ENCODE data around the gene CD247. TPM values are rescaled to one million over a fixed set of nuclear protein-coding genes. Genes with fewer than 3 reads are reported as not detected.

The CD247 gene
- total RNA-seq, 4 donors from 2014 or later = 1.5 to 6.4 (median 3.4) TPM; not detected in 1

- no peaks in the 10 kb centered on the region for H3K4me1 ChIP-seq
- no peak for DNase-seq
- H3K27me3 ChIP-seq = no peaks in the 10 kb centered on the region
- H3K4me3 ChIP-seq = no peak overlapping the region
- TF ChIP-seq POLR2AphosphoS5 (IDR thresholded peaks at IDR 0.05) = no peak
- TF ChIP-seq, protein P1, sequence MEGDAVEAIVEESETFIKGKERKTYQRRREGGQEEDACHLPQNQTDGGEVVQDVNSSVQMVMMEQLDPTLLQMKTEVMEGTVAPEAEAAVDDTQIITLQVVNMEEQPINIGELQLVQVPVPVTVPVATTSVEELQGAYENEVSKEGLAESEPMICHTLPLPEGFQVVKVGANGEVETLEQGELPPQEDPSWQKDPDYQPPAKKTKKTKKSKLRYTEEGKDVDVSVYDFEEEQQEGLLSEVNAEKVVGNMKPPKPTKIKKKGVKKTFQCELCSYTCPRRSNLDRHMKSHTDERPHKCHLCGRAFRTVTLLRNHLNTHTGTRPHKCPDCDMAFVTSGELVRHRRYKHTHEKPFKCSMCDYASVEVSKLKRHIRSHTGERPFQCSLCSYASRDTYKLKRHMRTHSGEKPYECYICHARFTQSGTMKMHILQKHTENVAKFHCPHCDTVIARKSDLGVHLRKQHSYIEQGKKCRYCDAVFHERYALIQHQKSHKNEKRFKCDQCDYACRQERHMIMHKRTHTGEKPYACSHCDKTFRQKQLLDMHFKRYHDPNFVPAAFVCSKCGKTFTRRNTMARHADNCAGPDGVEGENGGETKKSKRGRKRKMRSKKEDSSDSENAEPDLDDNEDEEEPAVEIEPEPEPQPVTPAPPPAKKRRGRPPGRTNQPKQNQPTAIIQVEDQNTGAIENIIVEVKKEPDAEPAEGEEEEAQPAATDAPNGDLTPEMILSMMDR (IDR thresholded peaks at IDR 0.05) = no peak
- no peak for TF ChIP-seq EP300 (IDR thresholded peaks at IDR 0.05; ENCODE audit: low read depth)
- TF ChIP-seq POLR2A (IDR thresholded peaks at IDR 0.05) = no peak
- no peaks in the 10 kb centered on the region for H3K36me3 ChIP-seq
- in situ Hi-C loops (cut with MboI; ENCODE audit: low pct_ligation_motif_present in 1 of 4, low pct_unique_long_range_greater_than_20kb in 1 of 4, low sequenced_read_pairs in 3 of 4) = no loop called here
- H3K27ac ChIP-seq = no peak overlapping the region
- no peaks in the 10 kb centered on the region for H3K9me3 ChIP-seq
- intact Hi-C loops (cut with DNase I; ENCODE audit: low total_unique reads) = no loop called here
- 68 to 89% methylated on average over 4 to 5 of the region's 5 CpGs for WGBS, 2 donors (ENCODE audit: low coverage in 1 of 2)
Measured at GRCh38 chr1:167477986-167478385, 40.3 kb downstream of the CD247 start.

DNA sequence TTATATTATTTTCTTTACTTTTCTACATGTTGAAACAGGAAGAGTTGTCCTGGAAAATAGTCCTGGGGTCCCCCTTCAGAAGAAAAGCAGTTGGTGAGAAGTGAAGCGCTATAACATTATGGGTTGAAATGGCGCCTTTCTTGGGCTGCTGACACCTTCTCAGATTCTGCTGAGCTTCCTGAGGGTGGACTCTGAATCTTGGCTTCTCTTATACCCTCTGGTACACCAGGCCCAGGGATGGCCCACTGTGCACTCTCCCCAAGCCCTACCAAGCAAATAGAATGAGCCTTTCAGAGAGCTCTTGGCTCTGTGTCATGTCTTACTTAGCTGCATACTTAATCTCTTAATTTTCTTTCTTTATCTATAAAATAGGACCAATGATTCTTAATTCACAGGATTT, 42.3 kb downstream of the CD247 start:
- no peak overlapping the region for H3K27ac ChIP-seq
- TF ChIP-seq EP300 (IDR thresholded peaks at IDR 0.05; ENCODE audit: low read depth) (no peak), POLR2A (IDR thresholded peaks at IDR 0.05) (no peak), POLR2AphosphoS5 (IDR thresholded peaks at IDR 0.05) (no peak)
- TF ChIP-seq, protein P1 (IDR thresholded peaks at IDR 0.05) = no peak
- intact Hi-C loops (cut with DNase I; ENCODE audit: low total_unique reads) = no loop called here
- in situ Hi-C loops (cut with MboI; ENCODE audit: low pct_ligation_motif_present in 1 of 4, low pct_unique_long_range_greater_than_20kb in 1 of 4, low sequenced_read_pairs in 3 of 4) = no loop called here
- H3K9me3 ChIP-seq = no peaks in the 10 kb centered on the region
- no peak for DNase-seq
- H3K27me3 ChIP-seq = no peaks in the 10 kb centered on the region
- H3K4me1 ChIP-seq = no peaks in the 10 kb centered on the region
- H3K36me3 ChIP-seq = no peaks in the 10 kb centered on the region
- H3K4me3 ChIP-seq = no peak overlapping the region
- WGBS, 2 donors (ENCODE audit: low coverage in 1 of 2) = 90 to 96% methylated on average over 2 of the region's 2 CpGs

DNA sequence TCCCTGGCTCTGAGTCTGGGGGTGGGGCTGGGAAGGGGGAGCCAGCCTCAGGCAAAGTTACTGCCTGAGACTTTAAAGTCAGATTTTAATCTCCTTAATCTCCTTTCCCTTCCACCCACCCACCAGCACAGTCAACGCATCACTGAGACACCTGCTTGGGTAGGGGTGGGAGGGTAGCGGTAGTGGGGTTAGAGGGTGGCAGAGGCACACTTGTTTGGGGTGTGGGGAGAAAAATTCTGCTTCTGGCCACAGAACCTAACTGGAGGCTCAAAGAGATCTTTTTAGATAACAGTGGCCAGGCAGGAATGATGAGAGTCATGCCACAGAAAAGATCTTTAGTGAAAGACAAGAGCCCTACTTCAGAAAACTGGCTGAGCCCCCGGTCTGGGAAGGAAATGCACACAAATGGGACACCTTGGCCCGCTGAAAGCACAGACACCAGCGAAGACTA, 44.1 kb downstream of the CD247 start:
- in situ Hi-C loops (cut with MboI; ENCODE audit: low pct_ligation_motif_present in 1 of 4, low pct_unique_long_range_greater_than_20kb in 1 of 4, low sequenced_read_pairs in 3 of 4) = no loop called here
- no peaks in the 10 kb centered on the region for H3K27me3 ChIP-seq
- no peak overlapping the region for H3K4me3 ChIP-seq
- DNase-seq = no peak
- no peak overlapping the region for H3K27ac ChIP-seq
- 63 to 89% methylated on average over 4 to 5 of the region's 5 CpGs for WGBS, 2 donors (ENCODE audit: low coverage in 1 of 2)
- TF ChIP-seq, protein P1 (IDR thresholded peaks at IDR 0.05) = no peak
- TF ChIP-seq POLR2AphosphoS5 (IDR thresholded peaks at IDR 0.05) = no peak
- TF ChIP-seq POLR2A (IDR thresholded peaks at IDR 0.05) = no peak
- no peak for TF ChIP-seq EP300 (IDR thresholded peaks at IDR 0.05; ENCODE audit: low read depth)
- H3K4me1 ChIP-seq = no peaks in the 10 kb centered on the region
- no peaks in the 10 kb centered on the region for H3K36me3 ChIP-seq
- H3K9me3 ChIP-seq = no peaks in the 10 kb centered on the region
- intact Hi-C loops (cut with DNase I; ENCODE audit: low total_unique reads) = no loop called here

GRCh38 chr1:167473761-167474160, 44.6 kb downstream of the CD247 start:
- Histone ChIP-seq H3K36me3 (no peaks in the 10 kb centered on the region), H3K4me3 (no peak overlapping the region), H3K9me3 (no peaks in the 10 kb centered on the region), H3K27ac (no peak overlapping the region), H3K4me1 (no peaks in the 10 kb centered on the region), H3K27me3 (no peaks in the 10 kb centered on the region)
- no peak for DNase-seq
- intact Hi-C loops (cut with DNase I; ENCODE audit: low total_unique reads) = no loop called here
- in situ Hi-C loops (cut with MboI; ENCODE audit: low pct_ligation_motif_present in 1 of 4, low pct_unique_long_range_greater_than_20kb in 1 of 4, low sequenced_read_pairs in 3 of 4) = no loop called here
- 73 to 80% methylated on average over 1 to 5 of the region's 5 CpGs for WGBS, 2 donors (ENCODE audit: low coverage in 1 of 2)
- TF ChIP-seq, protein P1 (IDR thresholded peaks at IDR 0.05) = no peak
- TF ChIP-seq EP300 (IDR thresholded peaks at IDR 0.05; ENCODE audit: low read depth) = no peak

All from transverse colon (tissue), 4 donors.